ENCODE results near the gene TMEM151B. TPM values are rescaled to one million over a fixed set of nuclear protein-coding genes. Genes with fewer than 3 reads are reported as not detected.
A peak's percentile ranks its signal among the peaks of the same experiment; 100 is the strongest.

Gene TMEM151B
- total and polyA plus RNA-seq, 9 of the 15 experiments (the other 6 are each of a cell fraction or from before 2014, with no cell fraction given): not detected

DNA sequence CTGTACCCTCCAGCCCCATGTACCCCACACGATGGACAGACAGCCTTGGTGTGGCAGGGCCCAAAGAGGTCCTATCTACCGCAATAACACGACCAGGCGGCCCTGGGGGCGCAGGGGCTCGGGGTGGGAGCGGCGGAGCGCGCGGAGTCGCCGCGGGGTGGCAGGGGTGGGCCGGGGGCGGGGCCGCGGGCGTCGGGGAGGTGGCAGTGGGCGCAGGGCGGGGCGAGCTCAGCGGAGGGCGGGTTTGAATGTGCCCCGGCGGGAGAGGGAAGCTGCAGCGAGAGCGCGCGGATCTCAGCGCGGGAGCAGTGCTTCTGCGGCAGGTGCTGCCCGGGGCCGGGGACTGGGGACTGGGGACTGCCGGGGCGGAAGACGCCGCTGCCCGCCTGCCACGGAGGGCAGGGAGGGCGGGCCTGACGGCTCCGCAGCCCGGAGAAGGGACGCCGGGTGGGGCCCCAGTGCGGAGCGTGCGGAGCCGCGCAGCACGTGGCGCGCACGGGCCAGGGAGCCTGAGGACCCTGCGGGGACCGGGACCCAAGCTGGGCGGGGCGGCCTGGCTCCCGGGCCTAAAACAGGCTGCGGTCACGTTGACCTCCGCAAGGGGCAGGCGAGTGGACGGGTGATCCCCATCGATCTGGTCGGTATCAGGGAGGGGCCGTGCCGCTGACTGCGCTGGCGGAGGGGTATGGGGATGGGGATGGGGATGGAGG lies 46.8 kb upstream of the TMEM151B start, which contains the start of gene SLC29A1:
Gene SLC29A1, plus strand, starts transcription at position 277 of the 710 bp plus-strand sequence. CDS start 3,719 bp downstream, outside the sequence.
- Histone ChIP-seq H3K27me3 (ENCODE audit: control insufficient read depth in 2 of 2, insufficient read depth in 2 of 2, low read length in 2 of 2) (no peaks in the 10 kb centered on the region), H3K9me3 (replicated peaks; ENCODE audit: control insufficient read depth, insufficient read depth, low read depth, low read length) (no peaks in the 10 kb centered on the region), H3K4me2 (ENCODE audit: insufficient read depth, low read length) (peak within 1 kb of the TSS; percentile 86), H3K4me1 (replicated peaks in 1 of 2; ENCODE audit: control insufficient read depth in 2 of 2, insufficient read depth in 2 of 2, low read length in 2 of 2) (peaks cover 74 to 91% of the 10 kb centered on the region in 2 experiments), H4K20me1 (replicated peaks; ENCODE audit: control insufficient read depth, insufficient read depth, low read length) (peaks cover 3% of the 10 kb centered on the region; the same call in 1 of the 2 replicates), H3K9ac (ENCODE audit: insufficient read depth in 1 of 2, low read depth in 2 of 2, low read length in 2 of 2) (peak within 1 kb of the TSS; percentile 57 to 91), H2AFZ (ENCODE audit: low read depth, low read length) (peak within 1 kb of the TSS; percentile 92), H3K79me2 (ENCODE audit: control insufficient read depth, insufficient read depth, low read length) (peaks cover 54% of the 10 kb centered on the region), H3K9me1 (ENCODE audit: control insufficient read depth, insufficient read depth, low read length) (peaks cover 6% of the 10 kb centered on the region), H3K27ac (ENCODE audit: extremely low read depth, low read depth, low read length) (peak within 1 kb of the TSS; percentile 66), H3K36me3 (ENCODE audit: control insufficient read depth, insufficient read depth, low read length) (peaks cover 17% of the 10 kb centered on the region), H3K4me3 (peak within 1 kb of the TSS; percentile 54)
- CTCF ChIA-PET (ENCODE audit: low intra/inter-chr PET ratio): no interaction called here
- intact Hi-C loops (cut with micrococcal nuclease) (loop anchor here (2.0 to 10.0 kb wide), 2 partner anchors 29 to 589 kb away; partner anchors contain the start of gene MAD2L1BP), in situ Hi-C loops (cut with MboI) (no loop called here)
- POLR2A ChIA-PET: interaction anchor here (0.6 to 6.8 kb wide), 7 partner anchors 10 to 169 kb away, joined by 3 to 104 read pairs (median 8); partner anchors contain the start of gene HSP90AB1
- ATAC-seq (peak; percentile 71), FAIRE-seq (no peak), DNase-seq (ENCODE audit: extremely low read depth in 1 of 4, low spot score in 3 of 4) (peak; percentile 89 to 97 (median 96))
- 1% methylated on average over 32 of the region's 73 CpGs for WGBS (ENCODE audit: insufficient coverage, low coverage, missing lambda C conversion rate)
- BruUV-seq (replicated peaks): no TSS peak
- TF ChIP-seq PCBP2 (IDR thresholded peaks at IDR 0.05; ENCODE audit: low read depth, low read length, poor library complexity, severe bottlenecking) (no peak), ZNF143 (CRISPR knock-in tag; IDR thresholded peaks at IDR 0.05) (no peak), SUPT5H (IDR thresholded peaks at IDR 0.05) (0 out of 2 replicates have a peak, but pooled peaks have one; percentile 51), RB1 (IDR thresholded peaks at IDR 0.05; ENCODE audit: low read depth) (peak; percentile 74; the same call in 1 of the 2 replicates), ZNF263 (CRISPR knock-in tag; IDR thresholded peaks at IDR 0.05; ENCODE audit: borderline replicate concordance) (peak; percentile 59), TBL1XR1 (IDR thresholded peaks at IDR 0.05; ENCODE audit: low read length in 2 of 2) (no peak), FIP1L1 (IDR thresholded peaks at IDR 0.05; ENCODE audit: low read depth, low read length, poor library complexity, severe bottlenecking) (peak; percentile 51), C11orf30 (IDR thresholded peaks at IDR 0.05; ENCODE audit: low read depth) (no peak), CREBBP (IDR thresholded peaks at IDR 0.05; ENCODE audit: low read depth, low read length) (no peak), ZNF785 (CRISPR knock-in tag; IDR thresholded peaks at IDR 0.05) (no peak), SIN3B (IDR thresholded peaks at IDR 0.05; ENCODE audit: low read depth) (no peak), HLTF (IDR thresholded peaks at IDR 0.05) (no peak), RBFOX2 (IDR thresholded peaks at IDR 0.05; ENCODE audit: low read depth, low read length) (peak; percentile 81), SNRNP70 (optimal IDR thresholded peaks at IDR 0.05; ENCODE audit: low read depth, low read length) (no peak), ZNF224 (CRISPR knock-in tag; IDR thresholded peaks at IDR 0.05) (no peak), EWSR1 (IDR thresholded peaks at IDR 0.05; ENCODE audit: borderline replicate concordance, low read depth, partially characterized antibody) (no peak), ZNF583 (CRISPR knock-in tag; IDR thresholded peaks at IDR 0.05) (no peak), SREBF2 (CRISPR knock-in tag; IDR thresholded peaks at IDR 0.05) (no peak), RBM25 (IDR thresholded peaks at IDR 0.05; ENCODE audit: low read depth, low read length, severe bottlenecking) (no peak), GATAD2A (IDR thresholded peaks at IDR 0.05) (no peak)
- TF ChIP-seq, protein P1, sequence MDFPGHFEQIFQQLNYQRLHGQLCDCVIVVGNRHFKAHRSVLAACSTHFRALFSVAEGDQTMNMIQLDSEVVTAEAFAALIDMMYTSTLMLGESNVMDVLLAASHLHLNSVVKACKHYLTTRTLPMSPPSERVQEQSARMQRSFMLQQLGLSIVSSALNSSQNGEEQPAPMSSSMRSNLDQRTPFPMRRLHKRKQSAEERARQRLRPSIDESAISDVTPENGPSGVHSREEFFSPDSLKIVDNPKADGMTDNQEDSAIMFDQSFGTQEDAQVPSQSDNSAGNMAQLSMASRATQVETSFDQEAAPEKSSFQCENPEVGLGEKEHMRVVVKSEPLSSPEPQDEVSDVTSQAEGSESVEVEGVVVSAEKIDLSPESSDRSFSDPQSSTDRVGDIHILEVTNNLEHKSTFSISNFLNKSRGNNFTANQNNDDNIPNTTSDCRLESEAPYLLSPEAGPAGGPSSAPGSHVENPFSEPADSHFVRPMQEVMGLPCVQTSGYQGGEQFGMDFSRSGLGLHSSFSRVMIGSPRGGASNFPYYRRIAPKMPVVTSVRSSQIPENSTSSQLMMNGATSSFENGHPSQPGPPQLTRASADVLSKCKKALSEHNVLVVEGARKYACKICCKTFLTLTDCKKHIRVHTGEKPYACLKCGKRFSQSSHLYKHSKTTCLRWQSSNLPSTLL (IDR thresholded peaks at IDR 0.05): no peak
- TF ChIP-seq, protein P2, sequence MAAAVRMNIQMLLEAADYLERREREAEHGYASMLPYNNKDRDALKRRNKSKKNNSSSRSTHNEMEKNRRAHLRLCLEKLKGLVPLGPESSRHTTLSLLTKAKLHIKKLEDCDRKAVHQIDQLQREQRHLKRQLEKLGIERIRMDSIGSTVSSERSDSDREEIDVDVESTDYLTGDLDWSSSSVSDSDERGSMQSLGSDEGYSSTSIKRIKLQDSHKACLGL (CRISPR knock-in tag; IDR thresholded peaks at IDR 0.05; ENCODE audit: borderline replicate concordance, poor library complexity, severe bottlenecking): peak; percentile 75

Measured in K562 (cell line).